HG02571 (cell line): ENCODE data around the gene GH2.

Source experiments
- ATAC-seq: cut with Tn5 transposase; IDR thresholded peaks from one replicate; pipeline ENCODE4 v1.9.1; 2021; ENCODE audit warnings: mild to moderate bottlenecking, moderate library complexity; ENCODE audit not compliant: unreplicated experiment

GH2 gene

DNA sequence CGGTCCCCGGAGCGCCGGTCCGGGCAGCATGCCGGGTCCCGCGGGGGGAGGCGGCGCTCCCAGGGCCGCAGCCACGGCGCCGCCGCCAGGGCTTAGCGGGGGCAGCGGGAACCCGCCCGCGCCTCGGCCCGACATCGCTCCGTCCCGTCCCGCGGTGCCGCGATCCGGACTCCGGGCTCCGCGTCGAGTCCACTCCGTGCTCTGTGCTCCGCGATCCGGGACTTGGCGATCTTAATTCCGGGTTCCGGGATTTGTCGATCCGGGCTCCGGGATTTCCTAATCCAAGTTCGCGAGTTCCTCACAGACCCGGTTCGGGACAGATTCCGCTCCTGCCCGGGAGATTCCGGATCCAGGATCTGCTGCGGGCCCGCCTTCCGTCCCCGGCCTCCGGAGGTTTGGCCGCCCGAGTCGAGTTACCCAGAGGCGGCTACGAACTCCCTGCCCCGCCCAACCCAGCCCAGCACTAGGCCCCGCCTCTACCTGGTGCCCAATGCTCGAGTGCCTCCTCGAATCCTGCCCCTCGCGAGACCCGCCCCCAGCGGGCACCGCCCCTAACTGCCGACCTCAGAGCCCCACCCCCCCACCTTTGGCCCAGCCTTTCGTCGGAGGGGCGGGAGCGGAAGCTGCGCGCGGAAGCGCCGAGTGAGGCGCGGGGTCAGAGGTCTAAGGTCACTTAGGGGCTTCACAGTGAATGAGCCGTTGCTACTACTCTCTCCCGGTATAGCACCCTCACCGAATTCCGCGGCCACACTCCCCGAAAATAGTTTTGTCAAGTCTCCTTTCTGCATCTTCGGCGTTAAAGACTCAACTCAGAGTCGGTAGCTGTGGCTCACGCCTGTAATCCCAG, 39.0 kb downstream of the GH2 start, which contains the start of gene SMARCD2:
Gene SMARCD2 (minus strand): TSS at position 146 of the 847 bp plus-strand sequence. CDS start 11 bp downstream, at position 135.
- peak; percentile 77 for ATAC-seq

DNA sequence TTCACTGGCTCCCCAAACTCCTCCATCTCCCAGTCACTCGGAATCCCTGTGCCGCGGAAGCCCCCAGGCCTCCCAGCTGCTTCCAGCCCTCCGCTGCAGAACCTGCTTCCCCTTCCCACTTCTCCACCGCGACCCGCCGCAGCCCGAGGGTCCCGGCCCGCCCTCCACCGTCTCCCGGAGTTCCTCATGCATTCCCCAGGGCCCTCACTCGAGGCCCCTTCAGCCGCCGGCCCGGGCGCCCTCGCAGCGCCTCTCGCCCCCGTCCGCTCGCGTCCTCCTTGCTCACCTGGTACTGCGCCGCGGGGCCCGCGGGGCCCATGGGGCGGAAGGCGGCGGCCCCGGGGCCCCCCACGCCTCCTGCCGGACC, 39.6 kb downstream of the GH2 start:
- peak; percentile 18 for ATAC-seq

DNA sequence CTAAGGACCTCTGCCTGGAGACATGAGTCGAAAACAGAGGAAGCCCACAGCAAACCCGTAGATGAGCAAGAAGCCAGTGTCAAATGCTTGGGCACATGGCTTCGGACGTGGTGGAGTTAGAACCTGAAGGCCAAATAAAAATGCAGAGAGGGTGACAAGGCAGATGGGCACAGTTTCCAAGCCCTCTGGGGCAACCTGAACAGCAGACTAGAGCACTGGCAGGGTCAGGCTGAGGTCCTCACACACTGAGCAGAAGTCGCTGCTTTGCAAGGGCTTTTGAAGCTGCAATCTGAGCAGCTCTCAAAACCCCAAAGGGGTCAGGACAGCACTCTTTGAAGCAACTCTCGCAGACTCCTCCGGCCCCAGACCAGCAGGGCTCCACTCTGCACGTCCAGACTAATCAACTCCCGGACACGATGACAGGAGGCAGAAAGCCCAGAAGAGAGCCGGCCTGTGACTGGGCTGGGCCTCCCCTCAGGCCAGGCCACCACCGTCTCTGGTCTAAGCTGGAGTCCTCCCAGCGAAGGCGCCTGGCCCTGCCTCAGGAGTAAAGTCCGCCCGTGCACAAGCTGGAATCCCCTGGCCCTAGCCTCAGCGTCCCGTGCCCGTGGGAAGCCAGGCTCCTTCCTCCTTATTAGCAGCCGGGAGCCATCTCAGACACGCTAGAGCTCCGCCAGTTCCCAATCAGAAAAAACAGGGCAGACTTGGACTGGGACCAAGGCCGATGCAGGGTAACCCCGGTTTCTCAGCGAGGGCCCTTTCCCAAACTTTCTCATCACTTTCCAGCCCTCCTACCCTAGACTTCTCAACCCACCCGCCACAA, 40.2 kb downstream of the GH2 start:
- ATAC-seq: no peak

DNA sequence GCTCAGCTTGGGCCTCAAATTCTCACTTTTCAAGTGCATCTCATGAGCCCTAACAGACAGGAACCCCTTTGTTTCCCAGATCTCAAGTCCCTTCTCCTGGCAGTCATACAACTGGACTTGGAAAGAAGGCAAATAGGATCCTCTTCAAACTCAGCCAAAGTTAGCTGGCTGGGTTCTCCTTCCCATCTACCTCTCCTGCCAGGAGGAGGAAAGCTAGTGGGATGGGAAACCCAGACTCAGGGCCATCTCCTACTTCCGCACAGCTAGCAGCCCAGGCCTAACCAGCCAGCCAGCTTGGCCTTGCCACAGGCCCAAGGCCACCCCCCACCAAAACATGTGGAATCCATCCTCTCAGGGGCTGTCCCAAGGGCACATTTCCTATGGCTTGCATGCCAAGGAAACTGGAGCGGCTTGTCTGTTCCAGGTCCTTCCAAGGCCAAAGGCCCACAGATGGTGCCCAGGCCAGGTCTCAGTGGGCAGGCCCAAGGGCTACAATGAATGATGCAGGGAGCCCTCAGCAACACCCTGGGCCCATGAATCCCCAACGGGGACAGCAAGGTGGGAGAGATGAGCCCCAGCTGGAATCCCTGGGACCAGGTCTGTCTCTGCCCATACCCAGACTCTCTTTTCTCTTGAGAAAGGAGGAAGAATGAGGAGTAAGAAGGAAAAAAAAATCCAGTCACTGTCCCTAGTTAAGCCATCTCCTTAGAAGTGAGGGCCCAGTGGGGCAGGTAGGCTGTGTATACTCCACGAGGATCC, 41.0 kb downstream of the GH2 start:
- no peak for ATAC-seq

DNA sequence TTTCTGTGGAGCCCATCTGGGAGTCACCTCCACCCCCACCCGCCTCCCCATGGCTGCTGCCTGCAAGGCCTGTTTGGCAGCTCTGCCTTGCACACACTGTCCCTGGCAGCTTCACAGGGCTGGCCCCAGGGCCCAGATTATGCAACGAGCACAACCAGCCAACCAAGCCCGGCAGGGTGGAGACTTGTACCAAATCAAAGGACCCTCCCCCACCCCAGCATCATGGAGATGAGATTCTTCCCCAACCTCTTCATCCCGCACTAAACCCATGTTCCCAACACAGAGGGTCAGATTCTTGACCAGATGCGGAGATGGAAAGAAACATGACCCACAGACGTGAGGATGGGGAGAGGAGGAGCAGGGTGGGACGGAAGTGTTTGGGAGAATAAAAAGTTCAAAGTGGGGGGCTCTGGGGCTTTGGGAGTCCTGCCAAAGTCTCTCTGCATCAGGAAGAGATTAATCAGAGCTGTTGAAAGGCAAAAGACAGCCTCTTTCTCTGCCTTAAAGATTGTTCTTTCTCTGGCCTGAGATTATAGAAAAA, 43.0 kb downstream of the GH2 start:
- ATAC-seq: no peak

DNA sequence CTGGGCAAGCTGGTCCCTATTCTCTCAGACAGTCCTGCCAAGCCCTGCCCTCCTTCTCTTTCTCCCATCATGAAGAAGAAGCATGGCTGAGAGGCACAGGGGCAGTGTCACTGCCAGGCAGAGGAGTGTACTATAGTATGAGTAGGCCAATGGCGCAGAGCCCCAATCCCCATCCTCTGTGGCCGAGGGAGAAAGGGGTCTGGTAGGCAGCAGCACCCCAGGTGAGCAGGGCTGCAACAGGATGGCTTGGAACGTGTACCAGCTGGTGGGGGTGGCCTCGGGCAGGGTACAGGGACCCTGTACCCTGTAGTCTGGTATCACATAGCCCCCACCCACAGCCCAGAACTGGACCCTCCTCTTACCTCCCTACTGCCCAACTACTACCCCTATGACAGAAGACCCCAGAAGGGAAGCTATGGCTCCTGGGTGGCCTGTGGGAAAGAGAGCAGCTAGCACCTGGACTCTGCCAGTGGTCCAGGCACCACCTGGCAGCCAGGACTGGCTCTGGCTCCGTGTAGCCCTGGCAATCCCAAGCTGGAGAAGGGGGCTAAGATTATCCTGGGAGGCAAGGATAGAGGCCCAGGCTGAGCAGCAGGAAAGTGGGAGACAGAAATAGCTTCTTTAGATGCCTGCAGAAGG, 43.7 kb downstream of the GH2 start:
- ATAC-seq: no peak

DNA sequence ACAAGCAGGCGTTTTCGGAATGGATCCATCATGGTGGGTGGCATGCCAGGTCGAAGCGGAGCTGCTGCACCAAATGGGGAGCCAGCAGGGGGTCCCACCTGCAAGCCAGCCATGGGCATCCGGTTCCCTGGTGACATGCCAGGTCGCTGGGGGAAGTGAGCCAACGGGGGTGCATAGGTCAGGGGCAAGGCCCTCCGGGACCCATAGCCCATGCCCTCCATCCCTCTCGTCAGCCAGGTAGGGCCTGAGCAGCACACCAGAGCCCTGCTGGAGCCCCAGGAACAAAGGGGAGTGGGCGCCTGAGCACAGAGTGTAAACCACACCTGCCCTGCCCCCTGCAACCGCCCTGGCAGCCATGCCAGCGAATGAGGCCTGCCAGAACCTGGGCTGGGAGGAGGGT, 44.3 kb downstream of the GH2 start:
- no peak for ATAC-seq

DNA sequence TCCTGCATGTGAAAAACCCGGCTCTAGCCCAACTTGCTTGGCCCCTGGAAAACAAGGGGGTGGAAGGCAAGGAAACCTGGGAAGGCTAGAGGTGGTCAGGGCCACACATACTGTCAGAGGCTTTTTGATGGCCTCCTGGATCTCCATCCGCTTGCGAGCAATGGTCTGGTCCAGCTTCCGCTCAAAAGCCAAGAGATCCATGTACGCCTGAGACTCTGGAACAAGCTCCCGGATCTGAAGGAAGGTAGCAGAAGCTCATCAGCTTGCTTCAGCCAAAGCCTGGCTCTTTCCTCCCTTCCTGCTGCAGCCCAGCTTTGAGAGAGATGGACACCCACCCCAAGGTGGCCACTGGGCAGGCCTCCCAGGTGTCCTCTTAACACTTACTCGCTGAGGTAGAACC, 44.9 kb downstream of the GH2 start:
- ATAC-seq: no peak

DNA sequence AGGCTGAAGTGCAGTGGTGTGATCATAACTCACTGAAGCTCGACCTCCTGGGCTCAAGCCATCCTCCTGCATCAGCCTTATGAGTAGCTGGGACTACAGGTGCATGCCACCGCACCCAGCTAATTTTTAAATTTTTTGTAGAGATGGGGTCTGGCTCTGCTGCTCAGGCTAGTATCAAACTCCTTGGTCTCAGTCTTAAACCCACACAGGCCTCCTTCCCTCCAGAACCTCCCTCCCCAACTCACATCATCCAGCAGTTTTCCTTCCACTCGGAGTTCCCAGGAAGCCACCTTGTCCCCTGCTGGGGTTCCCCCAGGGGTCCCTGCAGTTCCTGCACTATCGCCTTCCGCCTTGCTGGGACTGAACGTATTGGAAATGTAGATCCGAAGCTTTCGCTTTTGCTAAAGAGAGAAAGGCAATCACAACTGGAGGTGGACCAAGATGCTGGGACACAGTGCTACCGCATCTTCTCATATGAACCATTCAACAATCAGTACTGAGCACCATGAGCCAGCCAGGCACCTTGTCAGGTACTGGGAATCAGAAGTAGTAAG, 46.5 kb downstream of the GH2 start:
- ATAC-seq: no peak

DNA sequence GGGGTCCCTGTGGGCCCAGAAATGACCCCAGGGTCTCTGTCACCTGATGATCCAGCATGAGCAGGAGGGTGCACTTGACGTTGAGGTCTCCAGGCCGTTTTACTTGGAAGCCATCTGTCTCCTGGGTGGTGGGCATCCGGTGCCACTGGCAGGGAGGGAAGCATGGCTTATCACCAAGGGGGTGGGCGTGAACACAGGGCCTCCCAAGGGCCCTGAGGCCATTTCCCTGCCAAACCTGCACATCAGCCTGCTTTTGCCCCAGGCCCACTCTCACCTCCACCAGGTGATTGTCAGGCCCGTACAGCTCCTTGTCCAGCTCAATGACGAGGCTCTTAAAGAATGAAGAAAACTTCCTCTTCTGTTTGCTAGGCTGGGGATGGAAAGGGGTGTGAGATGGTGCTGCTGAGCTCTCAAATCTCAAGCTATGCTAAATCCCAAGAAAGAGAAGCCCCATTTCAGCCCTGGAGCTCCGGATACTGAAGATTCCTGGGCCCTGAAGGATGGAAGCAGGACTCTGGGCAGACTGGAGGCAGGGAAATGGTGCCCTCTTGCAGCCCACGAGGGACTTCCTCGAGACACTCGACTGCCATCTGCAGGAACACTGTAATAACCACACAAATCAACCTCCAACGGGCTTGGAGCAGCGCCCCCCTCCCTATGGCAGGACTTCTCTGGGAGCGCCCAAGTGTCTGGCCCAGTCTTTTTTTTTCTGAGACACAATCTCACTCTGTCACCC, 47.1 kb downstream of the GH2 start:
- ATAC-seq: no peak

DNA sequence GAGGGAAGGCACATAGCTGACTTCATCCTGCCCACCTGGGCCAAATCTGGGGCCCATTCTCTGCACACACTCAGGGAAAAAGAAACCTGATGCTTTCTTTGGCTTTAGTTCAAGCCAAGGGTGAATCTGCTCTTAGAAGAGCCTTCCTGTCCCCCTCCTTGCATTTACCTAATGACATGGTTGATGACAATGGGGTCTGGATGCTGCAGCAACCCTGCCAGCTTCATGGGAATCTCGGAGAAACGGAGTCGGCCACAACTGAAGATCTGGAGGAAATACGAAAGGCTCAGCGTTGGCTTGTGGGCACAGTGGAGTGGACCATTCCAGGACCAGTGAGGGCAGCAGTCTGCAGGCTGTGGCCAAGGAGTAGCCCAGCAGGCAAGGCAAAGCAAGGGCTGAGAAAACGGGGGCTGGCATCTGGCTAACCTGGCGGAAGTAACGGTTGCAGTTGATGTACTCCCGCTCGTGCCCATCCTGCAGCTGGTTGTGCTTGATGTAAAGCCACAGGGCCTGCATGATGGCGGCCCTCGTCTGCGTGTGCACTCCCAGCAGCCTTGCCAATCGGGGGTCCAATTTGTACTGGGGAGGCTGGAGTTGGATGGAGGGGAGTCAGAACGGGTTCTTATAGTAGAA, 47.9 kb downstream of the GH2 start:
- ATAC-seq: no peak

DNA sequence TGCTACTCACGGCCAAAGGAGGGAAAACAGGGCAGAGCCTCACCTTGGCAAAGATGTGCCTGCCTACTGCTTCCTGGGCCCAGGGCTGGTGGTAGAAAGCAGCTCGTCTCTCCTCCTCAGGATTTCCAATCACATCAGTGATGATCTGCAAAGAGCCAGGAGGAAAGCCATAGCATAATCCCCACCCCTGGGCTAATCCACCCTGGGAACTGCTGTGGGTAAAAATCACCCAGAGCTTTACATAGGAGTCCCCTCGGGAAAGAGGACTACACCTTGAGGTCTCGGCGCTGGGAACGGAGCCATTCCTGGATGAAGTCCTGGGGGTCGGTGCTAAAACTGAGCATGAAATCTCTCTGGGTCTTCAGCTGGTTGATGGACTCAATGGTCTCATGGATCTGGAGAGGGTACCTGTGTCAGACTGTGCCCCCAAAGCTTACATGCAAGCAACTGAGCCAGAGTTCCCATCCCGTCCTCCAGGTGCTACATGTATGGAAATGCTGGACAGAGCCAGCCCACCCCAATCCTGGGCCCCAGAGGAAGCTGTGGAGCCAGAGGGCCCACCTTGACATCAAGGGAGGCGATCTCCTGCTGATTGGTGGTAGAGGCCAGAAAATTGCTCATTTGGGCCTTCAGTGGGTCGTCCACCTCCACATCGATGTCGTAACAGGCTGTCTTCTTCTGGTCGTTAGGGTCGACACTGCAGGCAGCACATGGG, 48.6 kb downstream of the GH2 start:
- ATAC-seq: no peak

DNA sequence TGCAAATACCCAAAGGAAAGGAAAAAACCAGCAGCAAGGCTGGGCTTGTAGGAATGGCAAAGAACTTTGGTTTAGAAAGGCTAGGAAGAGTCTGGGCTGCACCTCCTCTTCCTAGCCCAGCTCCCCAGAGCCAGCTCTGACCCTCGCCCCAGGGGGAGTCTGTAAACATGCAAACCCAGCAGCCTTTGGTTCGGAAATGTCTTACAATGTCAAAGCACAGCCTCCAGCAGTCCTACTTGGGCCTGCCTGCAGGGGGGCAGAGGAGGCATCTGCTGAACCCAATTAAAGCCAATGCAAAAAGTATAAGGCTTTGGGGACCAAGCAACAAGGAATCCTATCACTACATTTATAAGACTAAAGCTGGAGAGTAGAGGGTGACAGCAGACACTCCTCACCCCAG, 49.3 kb downstream of the GH2 start:
- no peak for ATAC-seq

DNA sequence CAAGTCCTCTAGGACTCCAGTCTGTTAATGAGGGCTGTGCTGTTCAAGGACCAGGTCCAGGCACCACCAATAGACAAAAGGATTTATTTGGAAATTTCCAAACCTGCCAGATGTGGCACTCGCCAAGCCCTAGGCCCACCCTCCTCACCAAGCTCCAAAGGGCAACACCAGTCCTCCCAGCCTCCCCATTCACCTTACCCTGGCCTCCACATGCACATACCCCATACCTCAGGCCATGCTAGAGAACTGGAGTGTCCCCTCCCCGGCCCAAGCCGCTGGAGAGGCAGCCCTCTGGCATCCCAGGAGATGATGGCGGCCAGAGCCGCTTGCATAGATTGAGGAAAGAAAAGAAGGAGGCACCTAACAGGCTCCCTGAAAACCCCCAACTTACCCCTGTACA, 49.7 kb downstream of the GH2 start:
- no peak for ATAC-seq

DNA sequence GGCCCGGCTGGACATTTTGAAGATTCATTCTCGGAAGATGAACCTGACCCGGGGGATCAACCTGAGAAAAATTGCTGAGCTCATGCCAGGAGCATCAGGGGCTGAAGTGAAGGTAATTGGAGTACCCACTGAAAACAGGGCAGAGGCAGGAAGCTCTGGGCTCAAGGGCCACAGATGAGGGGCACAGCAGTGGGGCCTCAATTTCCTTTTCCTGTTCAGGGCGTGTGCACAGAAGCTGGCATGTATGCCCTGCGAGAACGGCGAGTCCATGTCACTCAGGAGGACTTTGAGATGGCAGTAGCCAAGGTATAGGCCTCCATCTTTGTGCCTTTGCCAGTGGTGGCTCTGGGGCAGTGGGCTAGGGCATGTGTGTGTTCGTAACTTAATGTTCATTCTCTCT, 50.2 kb downstream of the GH2 start:
- no peak for ATAC-seq

DNA sequence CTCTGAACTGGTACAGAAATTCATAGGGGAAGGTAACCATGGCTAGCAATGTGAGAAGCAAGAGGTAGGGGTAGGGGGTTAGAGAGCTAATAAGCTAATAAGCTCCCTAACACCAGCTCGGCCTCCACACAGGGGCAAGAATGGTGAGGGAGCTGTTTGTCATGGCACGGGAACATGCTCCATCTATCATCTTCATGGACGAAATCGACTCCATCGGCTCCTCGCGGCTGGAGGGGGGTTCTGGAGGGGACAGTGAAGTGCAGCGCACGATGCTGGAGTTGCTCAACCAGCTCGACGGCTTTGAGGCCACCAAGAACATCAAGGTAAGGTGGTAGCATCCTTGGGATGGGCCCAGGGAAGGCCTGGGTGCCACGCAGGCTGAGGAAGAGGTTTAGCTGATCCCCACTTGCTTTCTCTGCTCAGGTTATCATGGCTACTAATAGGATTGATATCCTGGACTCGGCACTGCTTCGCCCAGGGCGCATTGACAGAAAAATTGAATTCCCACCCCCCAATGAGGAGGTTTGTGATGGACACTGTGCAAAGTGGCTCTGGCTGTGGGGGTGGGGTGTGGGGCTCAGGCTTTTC, 50.7 kb downstream of the GH2 start:
- no peak for ATAC-seq

DNA sequence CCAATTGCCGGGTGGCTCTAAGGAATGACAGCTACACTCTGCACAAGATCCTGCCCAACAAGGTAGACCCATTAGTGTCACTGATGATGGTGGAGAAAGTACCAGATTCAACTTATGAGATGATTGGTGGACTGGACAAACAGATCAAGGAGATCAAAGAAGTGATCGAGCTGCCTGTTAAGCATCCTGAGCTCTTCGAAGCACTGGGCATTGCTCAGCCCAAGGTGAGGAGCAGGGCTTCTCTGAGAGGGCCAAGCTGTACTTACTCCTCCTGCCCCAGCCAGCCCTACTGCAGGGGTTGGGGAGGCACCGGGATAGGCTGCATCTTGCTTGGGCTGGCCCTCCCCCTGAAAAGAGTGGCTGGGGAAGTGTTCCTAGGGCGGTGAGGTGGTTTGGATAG, 51.5 kb downstream of the GH2 start:
- no peak for ATAC-seq
